Measurements from ENCODE around the gene IGSF1.

IGSF1 gene

GRCh38 chrX:131288738-131289511 is at the start of gene IGSF1:
Gene IGSF1 (minus strand): TSS chrX:131289306. CDS start chrX:131286674, 2,632 bp downstream.
- in situ Hi-C loops (cut with MboI; ENCODE audit: low sequenced_read_pairs), result no loop called here

GRCh38 chrX:131332331-131332730 is 43.2 kb upstream of the IGSF1 start:
- in situ Hi-C loops (cut with MboI; ENCODE audit: low sequenced_read_pairs), result no loop called here

GRCh38 chrX:131331152-131331551 is 42.0 kb upstream of the IGSF1 start:
- in situ Hi-C loops (cut with MboI; ENCODE audit: low sequenced_read_pairs), result no loop called here

- in situ Hi-C loops (cut with MboI; ENCODE audit: low sequenced_read_pairs), result no loop called here
Measured at GRCh38 chrX:131330735-131331134, 41.6 kb upstream of the IGSF1 start.

- in situ Hi-C loops (cut with MboI; ENCODE audit: low sequenced_read_pairs), result no loop called here
Measured at GRCh38 chrX:131322651-131323050, 33.5 kb upstream of the IGSF1 start.

GRCh38 chrX:131317326-131317725 is 28.2 kb upstream of the IGSF1 start:
- in situ Hi-C loops (cut with MboI; ENCODE audit: low sequenced_read_pairs), result no loop called here

- in situ Hi-C loops (cut with MboI; ENCODE audit: low sequenced_read_pairs), result no loop called here
Measured at GRCh38 chrX:131316260-131316659, 27.2 kb upstream of the IGSF1 start.

- in situ Hi-C loops (cut with MboI; ENCODE audit: low sequenced_read_pairs), result no loop called here
Measured at GRCh38 chrX:131308980-131309379, 19.9 kb upstream of the IGSF1 start.

GRCh38 chrX:131306601-131307000 is 17.5 kb upstream of the IGSF1 start:
- in situ Hi-C loops (cut with MboI; ENCODE audit: low sequenced_read_pairs), result no loop called here

GRCh38 chrX:131305926-131306325 is 16.8 kb upstream of the IGSF1 start:
- in situ Hi-C loops (cut with MboI; ENCODE audit: low sequenced_read_pairs), result no loop called here

GRCh38 chrX:131302701-131303100 is 13.6 kb upstream of the IGSF1 start:
- in situ Hi-C loops (cut with MboI; ENCODE audit: low sequenced_read_pairs), result no loop called here

GRCh38 chrX:131301155-131301554 is 12.0 kb upstream of the IGSF1 start:
- in situ Hi-C loops (cut with MboI; ENCODE audit: low sequenced_read_pairs), result no loop called here

- in situ Hi-C loops (cut with MboI; ENCODE audit: low sequenced_read_pairs), result no loop called here
Measured at GRCh38 chrX:131298846-131299245, 9.7 kb upstream of the IGSF1 start.

GRCh38 chrX:131298036-131298435 is 8.9 kb upstream of the IGSF1 start:
- in situ Hi-C loops (cut with MboI; ENCODE audit: low sequenced_read_pairs), result no loop called here

- in situ Hi-C loops (cut with MboI; ENCODE audit: low sequenced_read_pairs), result no loop called here
Measured at GRCh38 chrX:131289527-131289926, 421 bp upstream of the IGSF1 start.

- in situ Hi-C loops (cut with MboI; ENCODE audit: low sequenced_read_pairs), result no loop called here
Measured at GRCh38 chrX:131288188-131288587, 918 bp downstream of the IGSF1 start.

GRCh38 chrX:131287560-131288179 is 1.4 kb downstream of the IGSF1 start:
- in situ Hi-C loops (cut with MboI; ENCODE audit: low sequenced_read_pairs), result no loop called here

GRCh38 chrX:131279617-131280016 is 9.5 kb downstream of the IGSF1 start:
- in situ Hi-C loops (cut with MboI; ENCODE audit: low sequenced_read_pairs), result no loop called here

- in situ Hi-C loops (cut with MboI; ENCODE audit: low sequenced_read_pairs), result no loop called here
Measured at GRCh38 chrX:131279197-131279596, 9.9 kb downstream of the IGSF1 start.

GRCh38 chrX:131277543-131278136 is 11.5 kb downstream of the IGSF1 start:
- in situ Hi-C loops (cut with MboI; ENCODE audit: low sequenced_read_pairs), result no loop called here

GRCh38 chrX:131273011-131273410 is 16.1 kb downstream of the IGSF1 start:
- in situ Hi-C loops (cut with MboI; ENCODE audit: low sequenced_read_pairs), result no loop called here

- in situ Hi-C loops (cut with MboI; ENCODE audit: low sequenced_read_pairs), result no loop called here
Measured at GRCh38 chrX:131271826-131272225, 17.3 kb downstream of the IGSF1 start.

Measured in hTERT RPE-1 (cell line).